Measurements from ENCODE around the gene CEACAM18.
"Not testable (repeated sequence)": the region's sequence is repeated elsewhere in the genome, so short reads cannot be mapped to it uniquely, and the experiment has no call there.

Gene CEACAM18

DNA sequence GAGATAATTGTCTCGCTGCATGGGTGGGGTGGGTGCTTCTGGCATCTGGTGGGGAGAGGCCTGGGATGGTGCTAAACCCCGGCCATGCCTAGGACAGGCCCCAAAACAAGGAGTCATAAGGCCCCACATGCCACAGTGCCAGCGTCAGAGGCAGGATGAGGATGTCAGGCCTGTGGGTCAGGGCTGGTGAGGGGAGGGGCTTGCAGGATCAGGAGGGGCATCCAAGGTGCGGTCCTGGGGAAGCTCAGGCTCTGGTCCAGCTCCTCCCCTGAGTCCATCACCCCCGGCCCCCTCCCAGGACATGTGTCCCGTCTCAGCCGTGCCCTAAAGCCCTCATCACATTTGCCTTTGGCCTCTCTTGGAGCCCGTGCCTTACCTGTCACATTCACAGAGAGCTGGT is 22.6 kb downstream of the CEACAM18 start:
- DNase-seq: not testable (repeated sequence)

DNA sequence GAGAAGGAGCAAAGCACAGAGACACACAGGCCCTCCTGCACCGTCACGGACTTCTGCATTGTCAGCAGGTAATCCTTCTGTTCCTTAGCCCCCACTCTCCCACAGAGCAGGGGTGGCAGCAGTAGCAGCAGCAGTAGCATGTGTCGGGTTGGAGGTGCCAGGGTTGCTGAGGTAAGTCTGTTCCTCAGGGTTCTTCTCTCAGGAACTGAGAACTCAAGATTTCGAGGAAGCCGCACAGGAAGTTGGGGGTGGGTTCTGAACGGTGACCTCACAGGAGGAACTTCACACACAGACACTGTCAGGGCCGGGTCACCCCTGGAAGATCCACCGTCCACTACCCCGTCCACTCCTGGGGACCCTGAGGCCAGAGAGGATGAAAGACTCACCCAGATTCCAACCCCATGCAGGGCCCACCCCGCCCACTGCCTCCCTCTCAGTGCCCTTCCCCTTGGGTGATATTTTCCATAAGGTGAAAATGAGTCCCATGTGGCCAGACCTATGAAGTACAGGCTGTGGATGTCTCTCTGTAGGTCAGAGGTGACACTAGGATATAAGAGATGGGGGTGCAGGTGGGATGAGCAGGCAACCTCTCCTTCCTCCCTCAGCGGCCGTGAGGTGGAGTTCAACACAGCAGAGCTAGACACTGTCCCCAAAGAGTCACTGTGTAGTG is 23.4 kb downstream of the CEACAM18 start, which contains the start of gene SIGLEC12:
SIGLEC12 (minus strand) TSS at position 207 of the 670 bp plus-strand sequence; CDS start at position 140, 67 bp downstream.
- DNase-seq: no peak

DNA sequence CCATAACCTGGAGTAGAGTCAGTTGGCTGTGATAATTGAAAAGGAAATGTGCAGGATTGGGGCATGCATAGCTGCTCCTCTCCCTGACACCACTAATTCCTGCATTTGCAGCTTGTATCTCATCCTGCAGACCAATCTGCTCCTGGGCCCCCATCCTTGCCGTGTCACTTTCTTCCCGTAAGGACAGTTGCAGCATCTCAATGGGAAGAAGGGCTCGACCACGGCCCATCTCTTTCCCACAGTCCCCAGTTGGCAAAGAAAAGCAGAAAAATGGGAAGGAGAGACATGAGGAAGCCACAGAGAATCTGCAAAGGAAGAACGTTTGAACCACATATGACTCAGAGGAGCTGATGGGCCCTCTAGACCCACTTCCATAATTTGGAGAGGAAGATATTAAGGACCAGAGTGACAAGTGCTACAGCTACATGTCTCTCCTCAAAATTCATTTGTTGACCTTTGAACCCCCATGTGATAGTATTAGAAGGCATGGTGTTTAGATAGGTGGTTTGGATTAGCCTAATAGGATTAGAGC is 25.0 kb downstream of the CEACAM18 start:
- DNase-seq: no peak

DNA sequence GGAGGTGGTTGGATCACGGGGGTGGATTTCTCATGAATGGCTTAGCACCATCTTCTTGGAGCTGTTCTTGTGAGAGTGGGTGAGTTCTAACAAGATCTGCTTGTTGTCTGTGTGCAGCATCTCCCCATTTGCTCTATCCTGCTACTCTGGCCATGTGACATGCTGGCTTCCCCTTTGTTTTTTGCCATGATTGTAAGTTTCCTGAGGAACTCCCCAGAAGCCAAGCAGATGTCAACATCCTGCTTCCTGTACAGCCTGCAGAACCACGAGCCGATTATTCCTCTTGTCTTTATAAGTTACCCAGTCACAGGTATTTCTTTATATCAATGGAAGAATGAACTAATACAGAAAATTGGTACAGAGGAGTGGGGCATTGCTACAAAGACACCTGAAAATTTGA is 25.6 kb downstream of the CEACAM18 start:
- DNase-seq: no peak

DNA sequence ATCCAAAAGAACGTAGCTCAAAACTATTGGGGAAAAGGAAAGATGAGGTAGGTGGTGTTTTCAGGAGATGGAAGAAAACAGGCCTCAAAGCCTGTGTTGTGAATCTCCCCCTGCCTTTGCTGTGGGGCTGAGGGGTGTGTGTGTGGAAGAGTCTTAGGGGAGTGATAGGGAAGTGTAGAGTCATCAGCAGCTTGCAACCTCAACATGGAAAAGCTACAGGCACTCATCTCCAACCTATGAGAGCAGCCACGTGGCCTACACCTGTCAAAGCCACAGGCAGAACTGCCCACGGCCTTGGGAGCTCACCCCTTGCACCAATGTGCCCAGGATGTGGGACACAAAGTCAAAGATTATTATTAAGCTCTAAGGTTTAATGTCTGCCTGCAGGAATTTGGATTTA is 27.6 kb downstream of the CEACAM18 start:
- no peak for DNase-seq

DNA sequence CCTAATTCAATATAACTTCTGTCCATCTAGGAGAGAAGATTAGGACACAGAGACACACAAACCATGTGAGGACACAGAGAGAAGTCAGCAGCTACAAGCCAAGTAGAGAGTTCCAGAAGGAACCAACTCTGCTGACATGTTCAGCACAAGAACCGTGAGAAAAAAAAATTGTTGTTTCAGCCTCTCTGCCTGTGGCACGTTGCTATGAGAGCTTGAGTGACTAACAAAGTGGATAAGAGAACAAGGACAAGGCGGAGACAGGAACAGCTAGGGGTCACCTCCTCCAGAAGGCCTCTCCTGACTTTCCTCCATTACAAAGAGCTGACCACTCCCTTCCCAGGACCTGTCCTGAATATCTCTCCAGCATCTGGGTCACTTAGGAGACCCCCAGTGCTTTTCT is 28.9 kb downstream of the CEACAM18 start:
- DNase-seq: no peak

DNA sequence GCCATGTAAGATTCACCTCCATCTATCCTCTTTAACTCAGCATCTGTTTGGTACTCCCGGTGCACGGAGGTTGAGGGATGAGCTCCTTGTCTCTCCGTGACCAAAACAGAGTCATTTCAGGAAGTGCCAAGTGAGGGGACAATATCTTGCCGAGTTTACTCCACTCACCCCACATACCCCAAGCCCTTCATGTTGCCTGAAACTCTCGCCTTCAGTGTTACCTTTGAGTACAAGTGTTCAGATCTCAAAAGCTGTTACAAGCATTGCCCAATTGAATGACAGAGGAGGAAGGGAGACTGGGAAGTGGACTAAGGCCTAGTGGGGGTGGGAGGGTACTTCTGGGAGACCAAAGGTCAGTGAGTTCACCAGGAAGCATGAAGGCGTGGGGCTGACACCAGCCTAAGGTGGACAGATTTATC is 29.3 kb downstream of the CEACAM18 start:
- no peak for DNase-seq

DNA sequence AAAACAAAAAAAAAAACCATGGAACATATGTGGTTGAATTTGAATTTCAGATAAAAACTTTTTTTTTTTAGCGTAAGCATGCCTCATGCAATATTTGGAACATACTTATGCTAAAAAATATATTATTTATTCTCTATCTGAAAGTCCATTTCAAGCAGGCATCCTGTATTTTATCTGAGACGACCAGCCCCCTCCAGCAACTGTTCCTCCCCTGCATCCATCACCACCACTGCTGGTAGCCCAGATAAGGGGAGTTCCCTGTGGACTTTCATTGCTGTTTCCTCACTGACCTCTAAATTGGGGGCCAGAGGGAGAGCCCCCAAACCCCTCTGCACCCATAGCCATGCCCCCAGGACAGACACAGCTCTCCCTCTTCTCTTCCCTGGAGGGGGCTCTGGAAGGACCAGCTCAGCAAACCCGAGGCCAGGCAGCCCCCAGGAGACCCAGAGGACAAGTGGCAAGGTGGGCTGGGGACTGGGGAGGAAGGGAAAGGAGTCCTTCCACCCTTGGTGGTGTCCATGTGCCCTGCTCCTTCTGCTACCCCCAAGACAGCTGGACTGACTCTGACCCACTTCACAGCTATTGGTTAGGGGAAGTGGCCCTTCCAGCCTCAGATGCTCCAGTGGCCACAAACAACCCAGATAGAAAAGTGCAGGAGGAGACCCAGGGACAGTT is 29.9 kb downstream of the CEACAM18 start:
- no peak for DNase-seq

DNA sequence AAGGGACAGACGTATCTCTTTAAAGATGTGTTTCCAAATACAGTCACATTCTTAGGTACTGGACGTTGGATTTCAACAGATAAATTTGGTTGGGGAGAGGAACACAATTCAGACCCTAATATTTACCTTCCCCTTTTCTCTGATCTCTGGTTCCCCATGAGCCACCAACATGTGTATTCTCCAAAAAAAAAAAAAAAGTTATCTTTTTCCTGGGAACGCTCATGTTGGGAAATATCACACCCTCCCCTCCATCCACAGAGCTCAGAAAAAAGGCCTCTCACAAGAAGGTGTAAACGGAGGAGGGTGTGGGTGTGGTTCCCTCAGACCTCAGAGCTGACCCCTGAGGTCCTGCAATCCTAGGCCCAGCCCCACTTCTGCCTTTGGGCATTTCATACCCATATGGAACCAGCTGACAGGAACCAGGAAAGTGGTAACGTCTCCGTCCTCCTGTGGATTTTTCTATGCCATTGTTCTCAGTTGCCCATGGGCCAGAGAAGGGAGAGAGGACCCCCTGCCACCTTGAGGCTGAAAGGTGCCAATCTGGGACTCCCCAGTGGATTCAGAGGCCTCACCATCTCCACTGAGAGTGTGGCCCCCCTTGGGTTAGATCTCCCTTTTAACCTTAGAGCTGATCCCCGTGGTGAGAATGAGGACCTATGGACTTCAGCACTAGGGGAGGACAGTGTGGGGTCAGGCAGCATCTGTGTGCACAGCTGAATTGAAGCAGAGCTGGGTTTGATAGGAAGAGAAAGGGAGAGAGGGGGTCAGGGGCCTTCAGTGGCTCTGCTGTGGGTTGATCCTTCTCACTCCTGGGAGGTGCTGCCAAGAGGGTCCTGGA is 31.7 kb downstream of the CEACAM18 start:
- no peak for DNase-seq

DNA sequence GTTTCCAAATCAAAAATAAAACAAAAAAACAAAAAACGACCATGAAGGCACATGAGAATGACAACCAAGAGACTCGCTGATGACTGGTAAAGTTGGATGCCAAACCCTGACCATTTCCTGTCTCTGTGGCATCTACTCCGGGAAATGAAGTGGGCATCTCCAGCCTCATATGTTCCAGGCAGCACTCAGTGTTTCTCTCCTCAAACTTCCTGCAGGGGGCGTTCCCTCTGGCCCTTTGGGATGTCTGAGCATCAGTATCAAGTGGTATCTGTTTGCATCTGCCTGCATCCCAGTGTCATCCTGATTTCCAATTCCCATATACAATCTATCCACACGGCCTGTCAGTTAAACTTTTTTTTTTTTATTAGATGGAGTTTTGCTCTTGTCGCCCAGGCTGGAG is 33.0 kb downstream of the CEACAM18 start:
- no peak for DNase-seq

DNA sequence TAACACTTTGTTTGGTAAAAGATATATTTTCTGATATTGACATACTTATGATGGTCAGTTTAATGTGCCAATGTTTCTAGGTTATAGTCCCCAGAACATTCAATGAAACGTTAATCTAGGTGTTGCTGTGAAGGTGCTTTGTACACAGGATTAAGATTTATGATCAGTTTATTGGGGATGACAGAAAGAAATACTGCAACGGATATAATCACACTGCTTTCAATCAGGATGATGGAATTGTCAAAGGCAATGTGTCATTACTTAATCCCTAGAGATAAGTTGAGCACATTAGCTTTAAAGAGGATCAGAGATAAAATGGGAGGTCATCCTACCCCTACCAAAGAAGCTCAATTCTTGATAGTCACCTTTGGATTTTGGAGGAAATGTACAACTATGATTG is 35.6 kb downstream of the CEACAM18 start:
- DNase-seq: no peak

DNA sequence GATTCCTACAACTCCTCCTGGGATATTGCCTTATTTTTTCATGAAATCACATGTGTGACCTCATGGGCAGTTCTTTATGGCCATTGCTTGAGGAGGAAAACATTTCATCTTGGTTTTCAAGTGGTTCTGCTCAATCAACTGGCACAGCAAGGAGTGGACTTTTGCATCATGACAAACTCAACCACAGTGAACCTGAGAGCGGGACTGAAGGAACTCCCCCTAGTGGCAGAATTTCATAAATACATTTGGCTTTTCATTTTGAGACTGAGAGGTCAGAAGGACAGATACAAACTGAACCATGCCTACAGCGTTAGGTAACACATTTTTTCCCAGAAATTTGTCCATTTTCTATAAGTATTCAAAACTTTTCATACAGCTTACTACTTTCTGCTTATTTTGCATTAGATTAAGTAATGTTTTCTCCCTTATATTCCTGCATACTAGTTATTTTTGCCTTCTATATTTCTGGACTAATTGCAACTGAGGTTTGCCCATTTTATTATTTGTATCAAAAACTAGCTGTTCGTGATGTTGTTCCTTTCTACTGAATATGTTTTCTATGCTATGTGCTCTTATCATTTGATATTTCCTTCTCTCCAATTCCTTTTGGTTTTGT is 36.6 kb downstream of the CEACAM18 start:
- DNase-seq: peak; percentile 56

DNA sequence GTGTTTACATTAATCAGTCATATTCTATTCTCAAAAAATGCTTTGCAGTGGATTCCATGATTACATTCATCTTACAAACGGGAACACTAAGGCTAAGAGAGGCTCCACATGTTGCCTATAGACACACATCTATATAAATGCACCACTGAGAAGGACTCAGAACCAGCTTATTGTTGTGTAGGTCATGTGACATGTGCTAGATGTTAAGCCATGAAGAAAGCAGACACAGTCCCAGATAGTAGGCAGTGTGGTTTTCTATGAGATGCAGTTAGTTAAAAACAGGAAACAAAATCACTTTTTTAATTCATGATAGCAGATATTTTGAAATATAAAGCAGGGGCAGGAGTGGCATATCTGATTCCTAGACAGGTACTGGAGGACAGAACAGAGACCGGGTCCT is 42.4 kb downstream of the CEACAM18 start:
- DNase-seq: no peak

DNA sequence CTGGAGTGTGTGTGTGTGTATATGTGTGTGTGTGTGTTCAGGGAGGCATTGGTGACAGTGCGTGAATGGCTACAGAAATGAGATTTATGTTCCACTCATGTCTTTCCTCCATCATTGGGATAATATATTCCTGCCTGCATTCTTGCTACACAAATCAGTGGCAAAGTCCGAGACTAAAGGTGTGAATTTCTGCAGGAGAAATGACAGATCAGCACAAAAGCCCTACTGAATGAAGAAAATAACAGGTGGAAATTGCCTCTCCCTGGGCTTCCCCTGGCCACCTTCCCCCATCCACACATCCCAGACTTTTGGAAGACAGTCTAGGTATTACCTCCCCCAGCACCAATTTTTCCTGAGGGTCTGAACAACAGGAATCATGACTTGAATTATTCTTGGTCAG is 43.0 kb downstream of the CEACAM18 start:
- no peak for DNase-seq

DNA sequence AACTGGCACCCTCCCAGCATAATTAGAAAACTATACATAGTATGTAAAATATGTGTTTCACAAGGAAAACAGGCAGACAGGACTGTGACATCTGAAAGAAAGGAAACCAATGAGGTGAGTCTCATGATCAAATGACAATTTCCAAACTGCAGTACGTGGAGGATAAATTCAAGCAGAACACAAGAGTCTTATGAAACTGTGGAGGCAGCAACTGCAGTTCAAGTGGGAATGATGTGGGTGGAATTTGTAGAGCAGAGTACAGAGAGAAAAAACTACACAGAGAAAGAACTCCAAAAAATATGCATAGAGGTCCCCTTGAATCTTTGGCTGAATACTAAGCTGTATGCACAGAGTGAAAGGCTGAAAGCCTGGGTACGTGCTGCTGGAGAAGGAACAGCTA is 43.4 kb downstream of the CEACAM18 start:
- DNase-seq: no peak

DNA sequence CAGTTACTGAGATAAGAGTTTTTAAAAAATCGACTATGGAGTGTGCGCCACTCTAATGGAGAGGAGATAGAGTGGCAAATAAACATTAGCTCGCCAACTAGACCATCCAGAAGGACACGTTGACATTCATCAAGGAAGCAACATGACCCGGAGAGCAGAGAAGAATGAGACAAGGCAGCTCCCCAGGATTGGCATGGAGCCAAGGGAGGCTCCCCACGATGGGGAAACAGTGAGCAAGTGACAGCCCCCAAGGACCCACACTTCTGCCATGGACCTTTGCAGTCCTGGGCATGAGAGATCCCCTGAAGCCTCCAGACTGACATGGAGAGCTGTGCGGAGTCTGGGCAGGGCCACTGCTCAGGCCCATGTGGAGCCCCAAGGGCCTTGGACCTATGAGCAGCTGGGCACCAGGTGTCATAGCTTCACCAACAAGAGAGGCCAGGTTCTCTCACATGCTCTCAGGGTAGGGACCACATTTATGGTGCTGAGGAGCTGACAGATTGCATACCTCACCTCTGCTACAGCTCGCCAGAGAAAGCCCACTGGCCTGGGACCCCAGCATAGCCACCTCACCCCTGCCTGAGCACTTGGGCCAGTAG is 46.4 kb downstream of the CEACAM18 start:
- DNase-seq: no peak

DNA sequence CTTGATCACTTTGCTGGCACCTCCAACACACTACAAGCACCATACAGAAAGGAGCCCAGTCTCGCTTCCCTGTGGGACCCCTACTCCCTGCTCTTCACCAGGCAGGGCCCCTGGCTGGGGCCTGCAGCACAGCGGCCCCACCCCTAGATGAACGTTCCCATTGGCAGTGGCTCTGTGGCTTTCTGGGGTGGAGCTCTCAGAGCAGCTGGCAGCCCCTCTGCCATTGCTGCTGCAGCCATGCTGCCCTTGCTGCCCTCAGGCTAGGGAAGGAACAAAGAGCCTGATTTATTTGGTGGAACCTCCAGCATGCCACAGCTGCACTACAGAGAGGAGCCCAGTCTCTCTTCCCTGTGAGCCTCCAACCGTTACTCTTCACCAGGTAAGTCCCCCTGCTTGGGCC is 47.3 kb downstream of the CEACAM18 start:
- DNase-seq: no peak

DNA sequence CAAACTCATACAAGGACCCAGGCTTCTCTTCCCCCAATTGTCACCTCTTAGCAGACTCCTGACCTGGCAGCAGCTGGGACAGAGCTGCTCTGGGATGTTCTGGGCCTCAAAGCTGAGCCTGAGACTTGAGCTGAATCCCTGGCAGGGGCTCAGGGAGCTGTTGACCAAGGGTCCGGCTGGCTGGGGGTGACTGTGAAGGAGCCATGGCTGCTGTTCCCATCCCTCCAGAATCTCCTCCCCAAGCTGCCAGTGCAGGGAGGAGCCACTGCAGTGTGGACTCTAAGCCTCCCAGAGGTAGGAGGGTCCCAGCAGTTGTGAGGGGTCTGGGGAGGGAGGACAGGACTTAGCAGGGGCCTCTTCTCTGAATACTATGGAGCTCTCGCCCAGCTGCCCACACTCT is 51.0 kb downstream of the CEACAM18 start:
- DNase-seq: no peak

DNA sequence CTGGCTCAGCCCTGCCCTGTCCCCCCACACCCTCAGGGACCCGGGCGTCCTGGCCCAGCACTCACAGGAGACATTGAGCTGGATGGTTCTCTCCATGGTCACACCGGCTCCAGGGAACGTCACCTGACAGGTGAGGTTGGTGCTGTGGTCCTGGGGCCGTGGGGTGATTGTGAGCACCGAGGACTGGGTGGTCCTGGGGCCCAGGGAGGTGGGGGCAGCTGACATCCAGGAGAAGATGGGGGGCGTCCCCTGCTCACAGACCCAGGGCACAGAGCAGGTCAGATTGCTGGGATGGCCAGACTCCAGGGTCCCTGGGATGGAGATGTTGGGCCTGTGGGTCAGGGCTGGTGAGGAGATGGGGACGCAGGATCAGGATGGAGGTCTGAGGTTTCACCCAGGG is 52.3 kb downstream of the CEACAM18 start:
- no peak for DNase-seq

DNA sequence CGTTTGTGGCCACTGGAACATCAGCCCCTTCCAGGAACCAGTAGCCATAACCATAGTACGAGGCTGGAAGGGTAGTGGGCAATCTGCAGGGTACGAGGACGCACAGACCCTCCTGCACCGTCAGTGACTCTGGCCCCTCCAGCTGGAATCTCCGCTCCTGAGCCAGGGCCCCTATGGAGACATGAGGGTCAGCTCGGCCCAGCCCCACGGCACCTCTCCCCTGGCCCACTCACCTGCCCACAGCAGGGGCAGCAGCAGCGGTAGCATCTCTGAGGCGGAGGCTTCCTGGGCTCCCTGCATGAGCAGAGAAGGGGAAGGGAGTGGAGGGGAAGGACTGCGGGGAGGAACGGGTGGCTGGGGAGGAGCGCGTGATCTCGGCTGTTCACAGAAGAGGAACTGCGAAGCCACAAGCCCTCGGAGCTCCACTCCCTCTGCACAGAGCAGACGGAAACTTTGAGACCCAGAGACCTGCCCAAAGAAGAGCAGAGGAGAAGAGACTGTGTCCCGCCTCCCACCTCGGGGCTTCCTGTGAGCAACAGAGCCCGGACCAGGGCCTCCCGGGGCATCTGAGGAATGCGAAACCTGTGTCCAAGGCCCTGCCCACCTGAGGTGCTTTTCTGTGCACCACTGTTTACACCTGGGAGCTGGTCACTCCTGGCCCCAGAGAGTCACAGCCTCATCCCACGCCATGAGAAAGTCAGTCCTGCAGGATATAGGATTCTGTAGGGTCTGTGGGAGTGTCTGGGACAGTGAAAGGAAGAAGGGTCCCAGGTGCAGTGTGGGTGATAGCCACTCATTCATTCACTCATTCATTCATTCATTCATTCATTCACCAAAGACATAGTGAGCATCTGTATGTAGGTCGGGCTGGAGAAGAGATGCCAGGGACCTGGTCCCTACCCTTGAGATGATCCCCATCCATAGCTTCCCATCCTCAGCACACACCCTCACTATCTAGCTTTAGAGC is 53.3 kb downstream of the CEACAM18 start, which contains the start of gene SIGLEC6:
SIGLEC6 (minus strand) TSS at position 322 of the 967 bp plus-strand sequence; CDS start at position 300, 22 bp downstream.
- DNase-seq: peak; percentile 21

DNA sequence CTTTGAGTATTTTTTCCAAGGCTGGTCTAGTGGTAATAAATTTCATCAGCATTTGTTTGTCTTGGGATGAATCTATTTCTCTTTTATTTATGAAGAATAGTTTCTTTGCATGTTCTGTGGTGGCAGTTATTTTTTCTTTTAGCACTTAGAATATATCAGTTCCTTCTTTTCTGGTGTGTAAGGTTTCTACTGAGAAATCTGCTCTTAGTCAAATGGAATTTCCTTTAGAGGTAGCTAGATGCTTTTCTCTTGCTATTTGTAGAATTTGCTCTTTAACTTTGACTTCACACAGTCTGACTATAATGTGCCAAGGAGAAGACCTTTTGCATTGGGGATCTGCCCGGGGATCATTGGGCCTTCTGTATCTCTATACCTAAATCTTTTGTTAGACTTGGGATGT is 57.2 kb downstream of the CEACAM18 start:
- DNase-seq: no peak
